ENCODE results near the gene CFAP43.

Gene CFAP43

GRCh38 chr10:104099269-104099668 lies 132.9 kb downstream of the CFAP43 start:
- no peak for DNase-seq (ENCODE audit: low read depth in 2 of 2)

GRCh38 chr10:104098358-104098925 lies 133.7 kb downstream of the CFAP43 start:
- no peak for DNase-seq (ENCODE audit: low read depth in 2 of 2)

- no peak for DNase-seq (ENCODE audit: low read depth in 2 of 2)
Measured at GRCh38 chr10:104096692-104097091, 135.5 kb downstream of the CFAP43 start.

GRCh38 chr10:104092749-104093148 lies 139.4 kb downstream of the CFAP43 start:
- DNase-seq (ENCODE audit: low read depth in 2 of 2) = no peak

GRCh38 chr10:104090611-104091010 lies 141.6 kb downstream of the CFAP43 start:
- DNase-seq (ENCODE audit: low read depth in 2 of 2) = no peak

GRCh38 chr10:104089621-104090020 lies 142.5 kb downstream of the CFAP43 start:
- no peak for DNase-seq (ENCODE audit: low read depth in 2 of 2)

GRCh38 chr10:104088239-104088638 lies 143.9 kb downstream of the CFAP43 start:
- no peak for DNase-seq (ENCODE audit: low read depth in 2 of 2)

- DNase-seq (ENCODE audit: low read depth in 2 of 2) = no peak
Measured at GRCh38 chr10:104085801-104086400, 146.3 kb downstream of the CFAP43 start, which contains the start of gene COL17A1. Gene COL17A1 (minus strand): TSS chr10:104085880. CDS start chr10:104080673, 5,207 bp downstream.

- DNase-seq (ENCODE audit: low read depth in 2 of 2) = no peak
Measured at GRCh38 chr10:104084482-104085142, 147.6 kb downstream of the CFAP43 start.

GRCh38 chr10:104081998-104082397 lies 150.2 kb downstream of the CFAP43 start:
- no peak for DNase-seq (ENCODE audit: low read depth in 2 of 2)

GRCh38 chr10:104080762-104081161 lies 151.4 kb downstream of the CFAP43 start:
- no peak for DNase-seq (ENCODE audit: low read depth in 2 of 2)

Data from fibroblast of skin of left quadriceps (primary cell).